Inferior parietal cortex (tissue), 1 donor: ENCODE results near the gene KRT16.
A peak's percentile ranks its signal among the peaks of the same experiment; 100 is the strongest.
"Not testable (repeated sequence)": the region's sequence is repeated elsewhere in the genome, so short reads cannot be mapped to it uniquely, and the experiment has no call there.

Experiments
- DNase-seq: peaks from one replicate; pipeline ENCODE4 v3.0.0-alpha.2; 2016; ENCODE audit errors: extremely low spot score

Gene KRT16

DNA sequence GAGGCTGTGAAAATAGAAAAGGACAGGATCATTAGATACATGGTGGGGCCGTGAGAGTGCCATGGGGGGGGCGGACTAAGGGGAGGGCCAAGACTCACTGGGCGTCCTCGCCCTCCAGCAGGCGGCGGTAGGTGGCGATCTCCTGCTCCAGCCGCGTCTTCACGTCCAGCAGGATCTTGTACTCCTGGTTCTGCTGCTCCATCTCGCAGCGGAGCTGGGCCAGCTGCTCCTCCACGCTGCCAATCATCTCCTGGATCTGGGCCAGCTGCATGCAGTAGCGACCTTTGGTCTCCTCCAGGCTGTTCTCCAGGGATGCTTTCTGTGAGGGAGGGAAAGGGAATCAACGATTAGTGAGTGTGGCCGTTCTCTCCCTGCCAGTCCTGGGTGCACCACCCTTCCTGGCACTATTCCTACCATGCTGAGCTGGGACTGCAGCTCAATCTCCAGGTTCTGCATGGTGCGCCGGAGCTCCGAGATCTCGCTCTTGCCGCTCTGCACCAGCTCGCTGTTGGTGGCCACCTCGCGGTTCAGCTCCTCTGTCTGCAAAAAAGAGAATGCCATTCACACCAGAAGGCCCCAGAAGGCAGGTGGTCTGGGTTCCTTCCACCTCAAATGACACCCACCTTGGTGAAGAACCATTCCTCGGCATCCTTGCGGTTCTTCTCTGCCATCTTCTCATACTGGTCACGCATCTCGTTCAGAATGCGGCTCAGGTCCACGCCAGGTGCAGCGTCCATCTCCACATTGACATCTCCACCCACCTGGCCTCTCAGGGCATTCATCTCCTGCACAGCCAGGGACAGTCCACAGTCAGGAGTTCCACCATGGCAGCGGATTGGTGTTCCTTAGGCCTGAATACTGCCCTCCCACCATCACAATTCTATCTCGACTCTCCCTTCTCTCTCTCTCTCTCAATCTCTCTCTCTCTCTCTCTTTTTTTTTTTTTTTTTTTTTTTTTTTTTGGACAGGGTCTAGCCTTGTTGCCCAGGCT is 29.1 kb downstream of the KRT16 start:
- DNase-seq = no peak

DNA sequence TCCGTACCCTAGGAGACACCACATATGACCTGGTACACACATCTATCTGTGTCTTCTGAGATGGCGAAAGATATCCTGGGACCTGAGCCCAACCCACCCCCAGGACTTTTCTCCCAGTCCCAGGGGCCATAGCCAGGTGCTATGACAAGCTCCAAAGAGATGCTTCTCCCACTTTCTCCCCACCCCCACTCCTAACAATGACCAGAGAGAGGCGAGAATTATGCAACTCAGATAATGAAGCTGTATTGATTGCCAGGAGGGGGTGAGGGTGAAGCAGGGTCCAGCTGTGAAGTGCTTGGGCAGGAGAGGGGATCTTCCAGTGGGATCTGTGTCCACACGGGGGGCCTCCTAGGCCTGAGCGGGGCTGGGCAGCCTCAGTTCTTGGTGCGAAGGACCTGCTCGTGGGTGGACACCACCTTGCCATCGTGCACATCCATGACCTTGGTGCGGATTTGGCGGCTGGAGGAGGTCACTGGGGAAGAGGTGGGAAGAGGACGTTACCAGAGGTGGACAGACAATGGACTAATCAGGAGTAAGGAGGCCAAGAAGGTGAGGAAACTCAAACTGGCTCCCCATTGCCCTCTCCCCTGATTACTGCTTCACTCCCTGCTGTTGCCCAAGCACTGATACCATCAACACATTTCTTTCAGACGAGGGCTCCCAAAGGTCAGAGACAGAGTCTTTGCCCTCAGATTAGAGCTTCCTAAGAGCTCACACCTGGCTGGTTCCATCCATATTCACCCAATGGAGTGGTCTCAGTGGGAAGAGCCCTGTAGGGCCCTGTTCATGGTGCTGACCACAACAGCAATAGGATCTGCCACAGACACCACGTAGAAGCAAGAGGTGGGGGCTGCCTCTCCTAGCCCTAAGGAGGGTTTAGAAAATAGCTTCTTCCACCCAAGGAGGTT is 30.3 kb downstream of the KRT16 start:
- DNase-seq = not testable (repeated sequence)

DNA sequence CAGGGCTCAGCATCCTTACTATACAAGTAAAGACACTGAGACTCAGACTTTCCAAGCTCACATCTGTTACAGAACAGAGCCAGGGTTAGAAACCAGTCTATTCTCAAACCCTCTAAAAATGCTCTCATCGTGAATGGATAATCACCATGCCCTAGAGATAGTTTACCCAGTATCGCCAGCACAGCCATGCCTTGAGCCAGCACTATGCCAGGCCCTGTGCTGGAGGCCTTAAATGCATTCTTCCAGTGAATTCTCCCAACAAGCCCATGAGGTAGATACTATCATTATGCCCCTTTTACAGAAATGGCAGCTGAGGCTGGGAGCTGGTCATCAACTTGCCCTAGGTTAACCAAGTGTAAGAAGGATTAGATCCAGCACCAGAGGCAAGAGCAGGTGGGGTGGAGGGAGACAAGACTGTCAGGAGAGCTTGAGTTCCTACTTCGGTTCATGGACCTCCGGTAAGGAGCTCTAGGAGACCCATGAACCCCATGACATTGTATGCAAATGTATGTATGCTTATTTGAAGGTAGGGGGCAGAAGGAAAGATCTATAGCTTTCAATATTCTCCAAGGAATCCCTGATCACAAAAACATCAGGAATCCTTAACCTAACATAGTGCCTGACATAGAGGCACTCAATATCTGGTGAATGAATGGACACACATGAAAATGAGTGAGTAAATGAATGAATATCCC is 31.1 kb downstream of the KRT16 start:
- DNase-seq = no peak

DNA sequence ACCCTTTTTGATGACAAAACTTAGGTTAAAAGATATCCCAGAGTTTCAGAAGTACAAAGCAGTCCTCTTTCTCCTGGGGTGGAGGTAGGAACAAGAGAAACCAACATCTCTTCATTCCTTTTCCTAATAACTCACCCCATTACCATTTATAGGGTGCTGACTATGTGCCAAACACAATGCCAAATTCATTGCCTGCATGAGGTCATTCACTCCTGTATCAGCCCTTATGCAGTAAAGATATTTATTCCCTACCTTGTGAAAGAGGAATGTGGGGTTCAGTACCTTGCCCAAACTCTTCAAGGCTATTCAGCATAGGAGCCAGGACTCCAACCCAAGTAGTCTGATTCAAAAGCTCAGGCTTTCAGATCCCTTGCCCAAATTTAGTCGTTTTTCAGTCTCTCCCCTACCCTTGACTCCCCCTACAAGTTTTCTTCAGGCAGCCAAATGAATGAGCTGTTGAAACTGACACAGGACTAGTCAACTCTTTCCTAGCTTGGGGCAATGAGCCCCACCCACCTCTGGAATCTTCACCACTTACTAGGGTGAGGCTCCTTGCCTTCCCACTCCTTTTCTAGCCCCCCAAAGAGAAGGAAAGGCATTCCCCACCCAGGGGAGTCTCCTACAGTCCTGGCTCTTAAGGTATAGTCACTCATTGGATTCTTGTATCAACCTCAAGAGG is 31.7 kb downstream of the KRT16 start:
- DNase-seq = no peak

DNA sequence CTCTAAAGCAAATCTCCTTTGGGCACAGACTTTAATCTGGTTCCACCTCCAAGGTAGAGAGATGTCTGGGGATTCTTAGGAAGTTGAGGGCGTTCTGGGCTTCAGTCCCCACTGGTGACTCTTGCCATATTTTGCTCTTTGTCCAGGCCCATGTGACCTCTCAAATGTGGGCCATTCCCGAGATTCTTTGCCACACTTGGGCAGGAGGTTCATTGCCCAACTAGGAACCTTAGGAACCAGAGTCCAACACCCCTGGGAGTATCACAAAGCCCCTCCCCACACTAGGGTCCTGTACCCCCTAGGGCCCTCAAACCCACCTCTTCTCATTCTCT is 32.4 kb downstream of the KRT16 start:
- no peak for DNase-seq

DNA sequence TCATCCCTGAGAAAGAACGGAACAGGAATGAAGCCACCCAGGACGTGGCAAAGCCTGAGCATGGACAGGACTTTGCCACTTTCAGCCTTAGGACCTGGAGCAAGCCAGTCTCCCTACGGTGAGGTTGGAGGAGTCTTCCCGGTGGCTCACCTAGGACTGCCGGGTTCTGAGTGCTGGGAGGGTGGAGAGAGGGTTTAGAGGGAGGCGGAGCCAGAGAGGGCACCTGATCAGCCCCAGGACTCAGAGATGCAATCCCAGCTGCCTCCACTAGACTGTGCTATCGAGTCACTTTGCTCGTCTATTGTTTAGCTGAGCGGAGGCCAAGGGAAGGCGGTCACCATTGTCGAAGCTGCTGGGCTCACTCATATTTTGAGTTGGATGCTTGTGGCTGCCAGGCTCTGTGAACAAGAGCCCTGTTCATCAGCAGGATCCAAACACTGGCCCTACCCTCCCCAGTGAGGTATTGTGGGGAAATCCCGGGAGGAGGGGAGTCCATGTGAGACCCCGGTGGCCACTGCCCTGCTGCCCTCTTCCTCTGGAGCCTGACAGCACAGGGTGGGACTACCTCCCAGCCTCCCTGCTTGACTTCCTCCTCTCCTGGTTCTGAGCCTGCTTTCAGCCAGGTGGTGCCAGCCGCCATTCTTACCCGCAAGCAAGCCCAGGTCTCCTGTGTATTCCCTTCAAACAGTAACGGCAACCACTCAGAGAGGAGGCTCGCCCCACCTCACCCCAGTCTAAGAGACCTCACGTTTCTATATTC is 32.9 kb downstream of the KRT16 start:
- peak; percentile 72 for DNase-seq

GRCh38 chr17:41578971-41579370 is 33.6 kb downstream of the KRT16 start:
- DNase-seq = no peak

DNA sequence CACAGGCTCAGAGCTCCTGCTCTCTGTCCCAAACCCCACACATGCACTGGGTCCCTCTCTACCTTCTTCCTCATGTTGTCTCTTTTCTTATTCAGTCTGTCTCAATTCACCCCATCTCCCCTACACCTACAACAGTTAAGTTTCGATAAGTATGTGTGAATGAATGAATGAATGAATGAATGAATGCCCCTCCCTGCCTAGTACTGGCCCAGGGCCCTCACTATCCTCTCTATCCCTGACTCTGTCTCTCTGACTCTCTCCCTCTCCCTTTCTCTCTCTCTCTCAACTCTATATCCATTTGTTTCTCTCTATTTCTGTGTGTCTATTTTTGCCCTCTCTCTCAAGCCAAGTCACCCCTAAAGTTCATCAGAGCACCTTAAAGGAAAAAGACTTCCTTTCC is 34.0 kb downstream of the KRT16 start:
- no peak for DNase-seq

- not testable (repeated sequence) for DNase-seq
Measured at GRCh38 chr17:41576740-41577139, 35.8 kb downstream of the KRT16 start.

DNA sequence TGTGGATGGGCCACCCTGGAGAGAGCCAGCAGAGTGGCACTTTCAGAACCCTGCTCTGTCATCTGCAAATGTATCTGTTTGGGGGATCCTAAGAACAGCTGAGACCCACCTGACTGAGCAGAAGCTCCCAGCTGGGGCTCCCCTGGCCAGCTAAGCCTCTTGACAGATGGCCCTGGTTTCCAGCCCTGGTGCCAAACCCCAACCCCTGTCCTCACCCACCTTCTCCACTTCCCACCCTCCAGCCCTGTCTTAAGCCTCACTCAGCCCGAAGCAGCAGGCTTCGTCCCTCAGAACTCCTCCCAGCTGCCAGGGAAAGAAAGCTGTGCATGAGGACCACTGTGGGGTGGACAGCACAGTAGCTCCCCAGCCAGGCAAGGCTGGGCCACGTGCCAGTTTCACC is 37.2 kb downstream of the KRT16 start:
- no peak for DNase-seq

DNA sequence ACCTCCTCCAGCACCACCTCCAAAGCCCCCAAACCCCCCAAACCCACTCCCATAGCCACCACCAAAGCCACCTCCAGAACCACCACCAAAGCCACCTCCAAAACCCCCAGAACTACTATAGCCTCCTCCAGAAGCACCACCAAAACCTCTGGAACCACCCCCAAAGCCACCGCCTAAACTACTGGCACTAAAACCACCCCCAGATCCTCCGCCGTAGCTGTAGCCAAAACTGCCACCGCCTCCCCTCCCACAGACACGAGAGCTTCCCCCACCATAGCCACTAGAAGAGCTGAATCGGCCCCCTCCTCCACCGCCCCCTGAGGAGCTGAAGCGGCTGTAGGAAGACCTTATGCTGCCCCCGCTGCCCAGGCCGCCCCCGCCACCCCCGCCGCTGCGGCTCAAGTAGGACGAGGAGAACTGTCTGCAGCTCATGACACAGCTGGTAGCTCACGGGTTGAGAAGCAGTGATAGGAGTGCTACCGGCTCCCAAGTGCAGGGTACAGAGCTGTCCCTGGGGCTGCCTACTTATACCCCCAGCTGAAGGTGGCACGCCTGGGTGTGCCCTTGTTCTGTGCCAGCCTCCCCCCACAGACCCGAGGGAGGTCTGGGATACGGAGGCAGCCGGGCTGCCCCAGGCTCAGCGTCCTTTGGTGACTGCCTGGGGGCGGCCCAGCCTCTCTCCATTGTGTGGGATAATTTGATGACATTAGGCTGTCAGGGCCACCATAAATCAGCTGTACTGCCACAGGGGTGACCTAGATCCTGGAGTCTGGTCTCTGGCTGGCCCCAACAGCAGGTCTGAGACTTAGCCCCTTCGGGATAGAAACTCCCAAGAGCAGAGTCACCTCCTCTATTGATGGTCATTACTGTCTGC is 40.8 kb downstream of the KRT16 start, which contains the start of gene KRT9:
Gene KRT9, minus strand, starts transcription at position 499 of the 874 bp plus-strand sequence. Its CDS starts 67 bp downstream, at position 432.
- no peak for DNase-seq

GRCh38 chr17:41567317-41567716 is 45.2 kb downstream of the KRT16 start:
- DNase-seq = no peak

GRCh38 chr17:41565338-41565737 is 47.2 kb downstream of the KRT16 start:
- no peak for DNase-seq

GRCh38 chr17:41563607-41564170 is 48.9 kb downstream of the KRT16 start:
- no peak for DNase-seq

GRCh38 chr17:41561554-41561953 is 51.0 kb downstream of the KRT16 start:
- DNase-seq = no peak
